ENCODE results near the gene SLC25A26. TPM values are rescaled to one million over a fixed set of nuclear protein-coding genes. Genes with fewer than 3 reads are reported as not detected.

The SLC25A26 gene
- total RNA-seq, 4 donors from 2014 or later: 22.0 to 33.9 (median 27.0) TPM

DNA sequence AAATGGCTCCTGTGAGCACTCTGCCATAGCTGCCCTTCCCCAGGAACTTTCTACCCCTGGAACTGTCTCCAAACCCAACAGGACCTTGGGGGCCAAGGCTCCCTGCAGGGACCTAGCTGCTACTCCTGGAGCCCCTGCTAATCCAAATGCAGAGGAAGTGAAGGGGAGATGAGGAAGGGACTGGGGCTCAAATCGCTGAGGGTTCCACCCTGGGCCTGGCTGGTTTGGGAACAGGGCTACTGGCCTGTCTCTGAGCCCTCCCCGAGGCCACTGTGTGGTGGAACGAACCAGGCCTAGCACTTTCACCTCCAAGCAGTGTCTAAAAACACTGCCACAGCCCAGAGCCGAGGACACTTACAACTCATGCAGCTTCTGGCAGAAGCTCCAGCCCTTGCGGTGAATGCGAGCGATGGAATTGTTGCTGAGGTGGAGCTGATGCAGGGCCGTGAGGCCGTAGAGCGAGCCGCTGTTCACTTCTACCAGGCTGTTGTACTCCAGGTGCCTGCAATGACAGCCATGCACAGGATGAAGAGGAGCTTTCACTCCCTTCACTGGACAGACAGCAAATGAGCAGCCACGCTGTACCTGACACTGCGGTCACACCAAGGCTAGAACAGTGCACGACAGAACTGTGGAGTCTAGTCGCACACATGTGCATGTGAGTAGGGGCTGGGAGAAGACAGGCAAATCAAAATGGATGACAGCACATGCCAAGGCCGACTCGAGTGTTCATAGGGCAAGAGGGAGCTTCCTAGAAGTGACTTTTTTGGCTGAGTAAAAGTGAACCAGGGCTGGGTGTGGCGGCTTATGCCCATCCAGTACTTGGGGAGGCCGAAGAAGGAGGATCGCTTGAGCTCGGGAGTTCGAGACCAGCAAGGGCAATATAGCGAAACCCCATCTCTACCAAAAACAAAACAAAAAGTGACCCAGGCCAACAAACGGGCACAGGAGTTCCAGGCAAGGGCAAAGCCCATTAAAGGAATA is 189.3 kb downstream of the SLC25A26 start:
- WGBS, 2 donors (ENCODE audit: low coverage in 1 of 2): 79 to 93% methylated on average over 8 to 11 of the region's 24 CpGs
- Histone ChIP-seq H3K4me1 (peaks cover 3 to 100% (median 34%) of the 10 kb centered on the region in 3 donors), H3K9me3 (no peaks in the 10 kb centered on the region), H3K27me3 (no peaks in the 10 kb centered on the region), H3K36me3 (peaks cover 0 to 73% of the 10 kb centered on the region in 2 donors), H3K27ac (peak overlapping the region in 3 of 4 donors; percentile 48 to 82 (median 80)), H3K4me3 (no peak overlapping the region)
- no peak for TF ChIP-seq EP300 (IDR thresholded peaks at IDR 0.05)
- no peak for TF ChIP-seq POLR2A (IDR thresholded peaks at IDR 0.05)
- no peak for TF ChIP-seq CTCF (IDR thresholded peaks at IDR 0.05)
- no peak for ATAC-seq

DNA sequence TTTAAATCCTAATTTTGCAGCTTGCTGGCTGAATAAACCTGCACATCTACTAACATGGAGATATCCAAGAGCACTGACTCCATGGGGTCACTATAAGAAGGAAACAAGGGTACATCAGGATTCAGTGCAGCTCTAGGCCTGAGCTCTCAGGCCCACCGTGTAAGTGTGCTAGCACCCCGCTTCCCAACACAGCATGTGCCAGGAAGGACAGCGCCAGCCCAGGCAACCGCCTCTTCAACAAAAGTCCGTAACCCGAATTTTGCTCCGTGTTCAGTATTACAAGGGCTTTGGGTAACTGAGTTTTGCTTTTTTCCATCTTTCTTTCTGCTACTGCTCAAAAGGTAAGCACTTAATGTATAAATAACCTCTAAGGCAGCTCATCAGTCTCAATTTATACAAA is 190.2 kb downstream of the SLC25A26 start:
- ATAC-seq: no peak
- Histone ChIP-seq H3K9me3 (no peaks in the 10 kb centered on the region), H3K4me3 (no peak overlapping the region), H3K27ac (peak overlapping the region in 3 of 4 donors; percentile 45 to 82 (median 80)), H3K27me3 (no peaks in the 10 kb centered on the region), H3K4me1 (peaks cover 5 to 100% (median 25%) of the 10 kb centered on the region in 3 donors), H3K36me3 (peaks cover 0 to 70% of the 10 kb centered on the region in 2 donors)
- no peak for TF ChIP-seq POLR2A (IDR thresholded peaks at IDR 0.05)
- no peak for TF ChIP-seq EP300 (IDR thresholded peaks at IDR 0.05)
- TF ChIP-seq CTCF (IDR thresholded peaks at IDR 0.05): no peak
- no peak for TF ChIP-seq POLR2AphosphoS5 (IDR thresholded peaks at IDR 0.05)
- WGBS, 2 donors (ENCODE audit: low coverage in 1 of 2): 64% methylated on average over 7 of the region's 7 CpGs; no CpG with 5 or more reads in 1 of the 2 donors

- 45 to 49% methylated on average over 6 to 7 of the region's 8 CpGs for WGBS, 2 donors (ENCODE audit: low coverage in 1 of 2)
- H3K9me3 ChIP-seq: no peaks in the 10 kb centered on the region
- H3K36me3 ChIP-seq: peaks cover 0 to 71% of the 10 kb centered on the region in 2 donors
- H3K4me1 ChIP-seq: peaks cover 5 to 100% (median 23%) of the 10 kb centered on the region in 3 donors
- H3K4me3 ChIP-seq: no peak overlapping the region
- no peaks in the 10 kb centered on the region for H3K27me3 ChIP-seq
- TF ChIP-seq EP300 (IDR thresholded peaks at IDR 0.05): no peak
- TF ChIP-seq CTCF (IDR thresholded peaks at IDR 0.05): no peak
- no peak for TF ChIP-seq POLR2A (IDR thresholded peaks at IDR 0.05)
- TF ChIP-seq POLR2AphosphoS5 (IDR thresholded peaks at IDR 0.05): peak; percentile 29
- no peak for ATAC-seq
- peak overlapping the region in 3 of 4 donors; percentile 45 to 82 (median 80) for H3K27ac ChIP-seq
Measured at GRCh38 chr3:66411474-66411873, 190.7 kb downstream of the SLC25A26 start.

- WGBS, 2 donors (ENCODE audit: low coverage in 1 of 2): 61 to 66% methylated on average over 7 to 11 of the region's 24 CpGs
- Histone ChIP-seq H3K36me3 (peaks cover 0 to 66% of the 10 kb centered on the region in 2 donors), H3K4me3 (no peak overlapping the region), H3K27me3 (no peaks in the 10 kb centered on the region), H3K27ac (peak overlapping the region in 3 of 4 donors; percentile 56 to 82 (median 80)), H3K9me3 (no peaks in the 10 kb centered on the region), H3K4me1 (peaks cover 3 to 100% (median 23%) of the 10 kb centered on the region in 3 donors)
- no peak for TF ChIP-seq EP300 (IDR thresholded peaks at IDR 0.05)
- TF ChIP-seq POLR2A (IDR thresholded peaks at IDR 0.05): no peak
- no peak for TF ChIP-seq CTCF (IDR thresholded peaks at IDR 0.05)
- no peak for TF ChIP-seq POLR2AphosphoS5 (IDR thresholded peaks at IDR 0.05)
- no peak for ATAC-seq
Measured at GRCh38 chr3:66411961-66412887, 191.4 kb downstream of the SLC25A26 start.

Data from gastroesophageal sphincter (tissue), 4 donors.